Measurements from ENCODE around the gene CCDC86. TPM values are rescaled to one million over a fixed set of nuclear protein-coding genes. Genes with fewer than 3 reads are reported as not detected.

Gene CCDC86
- total and polyA plus RNA-seq, 10 of the 15 experiments (the other 5 are each of a cell fraction or from before 2014, with no cell fraction given) = 2.0 to 87.2 (median 38.7) TPM

DNA sequence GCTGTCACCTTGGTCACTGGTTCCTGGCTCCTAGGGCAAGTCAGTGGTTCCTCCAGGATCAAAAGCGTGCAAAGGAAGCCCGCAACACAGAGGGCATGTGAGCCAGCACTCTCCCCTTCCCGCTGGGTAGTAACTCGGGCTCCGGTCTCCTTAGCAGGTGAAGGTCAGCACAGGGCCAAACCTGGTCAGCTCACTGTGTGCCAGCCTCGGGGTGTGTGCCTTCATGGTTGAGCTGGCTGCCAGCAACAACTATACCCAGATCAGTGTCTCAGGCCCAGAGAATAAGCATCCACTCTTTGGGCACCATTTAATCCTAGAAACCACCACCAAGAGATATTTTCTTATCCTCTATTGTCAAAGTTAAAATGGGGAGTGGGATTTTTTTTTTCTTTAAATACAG is 16.1 kb upstream of the CCDC86 start:
- H3K4me1 ChIP-seq (ENCODE audit: control insufficient read depth, insufficient read depth, low read length) = no peaks in the 10 kb centered on the region; the same call in 1 of the 2 replicates
- no peak overlapping the region for H3K4me2 ChIP-seq (ENCODE audit: control insufficient read depth, insufficient read depth)
- H3K36me3 ChIP-seq (ENCODE audit: control insufficient read depth in 2 of 2, insufficient read depth in 2 of 2, low read length in 1 of 2) = no peaks in the 10 kb centered on the region
- WGBS (ENCODE audit: insufficient coverage, insufficient replicate concordance, low lambda C conversion rate, missing lambda C conversion rate) = 70% methylated on average over 6 of the region's 6 CpGs
- no peak overlapping the region for H3K27ac ChIP-seq (ENCODE audit: control insufficient read depth, insufficient read depth)
- no TSS peak for BruUV-seq (replicated peaks)
- SMC1A ChIA-PET (ENCODE audit: uncharacterized antibody, unreplicated experiment) = no interaction called here
- no peak overlapping the region for H3K9ac ChIP-seq (ENCODE audit: control insufficient read depth, insufficient read depth, low read length)
- H3K9me3 ChIP-seq (replicated peaks; ENCODE audit: control insufficient read depth, insufficient read depth, low read length) = no peaks in the 10 kb centered on the region
- no peak for DNase-seq (ENCODE audit: low read depth, low spot score)
- no peaks in the 10 kb centered on the region; a peak in 2 of 4 replicates for H3K27me3 ChIP-seq (replicated peaks in 1 of 2; ENCODE audit: control insufficient read depth in 2 of 2, insufficient read depth in 2 of 2, low read length in 1 of 2)
- no peak for FAIRE-seq
- RAD21 ChIA-PET (ENCODE audit: unreplicated experiment) = no interaction called here
- POLR2A ChIA-PET = no interaction called here
- no peak overlapping the region for H3K4me3 ChIP-seq
- TF ChIP-seq, protein P1, sequence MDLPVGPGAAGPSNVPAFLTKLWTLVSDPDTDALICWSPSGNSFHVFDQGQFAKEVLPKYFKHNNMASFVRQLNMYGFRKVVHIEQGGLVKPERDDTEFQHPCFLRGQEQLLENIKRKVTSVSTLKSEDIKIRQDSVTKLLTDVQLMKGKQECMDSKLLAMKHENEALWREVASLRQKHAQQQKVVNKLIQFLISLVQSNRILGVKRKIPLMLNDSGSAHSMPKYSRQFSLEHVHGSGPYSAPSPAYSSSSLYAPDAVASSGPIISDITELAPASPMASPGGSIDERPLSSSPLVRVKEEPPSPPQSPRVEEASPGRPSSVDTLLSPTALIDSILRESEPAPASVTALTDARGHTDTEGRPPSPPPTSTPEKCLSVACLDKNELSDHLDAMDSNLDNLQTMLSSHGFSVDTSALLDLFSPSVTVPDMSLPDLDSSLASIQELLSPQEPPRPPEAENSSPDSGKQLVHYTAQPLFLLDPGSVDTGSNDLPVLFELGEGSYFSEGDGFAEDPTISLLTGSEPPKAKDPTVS (IDR thresholded peaks at IDR 0.05; ENCODE audit: low read depth, low read length) = no peak
- TF ChIP-seq, protein P2, sequence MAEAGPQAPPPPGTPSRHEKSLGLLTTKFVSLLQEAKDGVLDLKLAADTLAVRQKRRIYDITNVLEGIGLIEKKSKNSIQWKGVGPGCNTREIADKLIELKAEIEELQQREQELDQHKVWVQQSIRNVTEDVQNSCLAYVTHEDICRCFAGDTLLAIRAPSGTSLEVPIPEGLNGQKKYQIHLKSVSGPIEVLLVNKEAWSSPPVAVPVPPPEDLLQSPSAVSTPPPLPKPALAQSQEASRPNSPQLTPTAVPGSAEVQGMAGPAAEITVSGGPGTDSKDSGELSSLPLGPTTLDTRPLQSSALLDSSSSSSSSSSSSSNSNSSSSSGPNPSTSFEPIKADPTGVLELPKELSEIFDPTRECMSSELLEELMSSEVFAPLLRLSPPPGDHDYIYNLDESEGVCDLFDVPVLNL (IDR thresholded peaks at IDR 0.05; ENCODE audit: low read depth, low read length) = no peak
- TF ChIP-seq CHD2 (IDR thresholded peaks at IDR 0.05; ENCODE audit: borderline replicate concordance, low read depth, low read length) (no peak), ZNF207 (IDR thresholded peaks at IDR 0.05; ENCODE audit: borderline replicate concordance) (no peak), PML (IDR thresholded peaks at IDR 0.05; ENCODE audit: low read length) (no peak), PAX8 (IDR thresholded peaks at IDR 0.05) (no peak), KAT2A (conservative IDR thresholded peaks at IDR 0.05; ENCODE audit: control insufficient read depth, low read depth, low read length) (no peak), STAT1 (conservative IDR thresholded peaks at IDR 0.05) (no peak), CEBPZ (IDR thresholded peaks at IDR 0.05; ENCODE audit: low read depth, low read length) (no peak), SUPT20H (IDR thresholded peaks at IDR 0.05; ENCODE audit: borderline replicate concordance, control insufficient read depth, low read depth, low read length) (no peak)
- TF ChIP-seq, protein P3, sequence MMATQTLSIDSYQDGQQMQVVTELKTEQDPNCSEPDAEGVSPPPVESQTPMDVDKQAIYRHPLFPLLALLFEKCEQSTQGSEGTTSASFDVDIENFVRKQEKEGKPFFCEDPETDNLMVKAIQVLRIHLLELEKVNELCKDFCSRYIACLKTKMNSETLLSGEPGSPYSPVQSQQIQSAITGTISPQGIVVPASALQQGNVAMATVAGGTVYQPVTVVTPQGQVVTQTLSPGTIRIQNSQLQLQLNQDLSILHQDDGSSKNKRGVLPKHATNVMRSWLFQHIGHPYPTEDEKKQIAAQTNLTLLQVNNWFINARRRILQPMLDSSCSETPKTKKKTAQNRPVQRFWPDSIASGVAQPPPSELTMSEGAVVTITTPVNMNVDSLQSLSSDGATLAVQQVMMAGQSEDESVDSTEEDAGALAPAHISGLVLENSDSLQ (IDR thresholded peaks at IDR 0.05) = no peak
- H4K20me1 ChIP-seq (ENCODE audit: control insufficient read depth, insufficient read depth) = no peaks in the 10 kb centered on the region
- CTCF ChIA-PET = interaction anchor here (0.9 to 4.2 kb wide), 4 partner anchors 50 to 352 kb away, joined by 3 to 17 read pairs (median 5); no protein-coding TSS in a partner anchor
- no peak overlapping the region for H2AFZ ChIP-seq (ENCODE audit: control insufficient read depth, low read depth, low read length)
- no peak for ATAC-seq
- intact Hi-C loops (cut with micrococcal nuclease; ENCODE audit: unreplicated experiment) = no loop called here
- in situ Hi-C loops (cut with MboI) = no loop called here
- no peaks in the 10 kb centered on the region for H3K79me2 ChIP-seq (ENCODE audit: control insufficient read depth, insufficient read depth, low read length)

All from GM12878 (cell line).